Smooth muscle cell (in vitro differentiated cells): ENCODE data around the gene UBE2E2. TPM values are rescaled to one million over a fixed set of nuclear protein-coding genes. Genes with fewer than 3 reads are reported as not detected.

Source experiments
- DNase-seq: peaks from one replicate; lab custom pipeline; 2025; ENCODE audit not compliant: unreplicated experiment; lab: John Stamatoyannopoulos, UW
- H2AFZ ChIP-seq: fragments of 200-600 bp; sonication (generic); 2 replicates; pipeline ENCODE4 v1.6.0; 2016; ENCODE audit warnings: antibody characterized with exemption, low read depth, mild to moderate bottlenecking
- H3F3A ChIP-seq: fragments of 200-600 bp; sonication (generic); 2 replicates; pipeline ENCODE4 v1.6.0; 2017; ENCODE audit warnings: antibody characterized with exemption, low read depth
- H3K27ac ChIP-seq: fragments of 200-600 bp; sonication (generic); 2 replicates; pipeline ENCODE4 v1.5.1; 2016; ENCODE audit warnings: low read depth, mild to moderate bottlenecking
- H3K27me3 ChIP-seq: fragments of 200-600 bp; sonication (generic); 2 replicates; pipeline ENCODE4 v1.6.1; 2016; ENCODE audit warnings: low read depth, mild to moderate bottlenecking
- H3K36me3 ChIP-seq: fragments of 200-600 bp; sonication (generic); 2 replicates; pipeline ENCODE4 v1.5.1; 2016; ENCODE audit warnings: low read depth
- H3K4me1 ChIP-seq: fragments of 200-600 bp; sonication (generic); 2 replicates; pipeline ENCODE4 v1.5.1; 2016; ENCODE audit warnings: low read depth
- H3K4me2 ChIP-seq: fragments of 200-600 bp; sonication (generic); 2 replicates; pipeline ENCODE4 v1.6.0; 2016; ENCODE audit warnings: mild to moderate bottlenecking
- H3K4me3 ChIP-seq: fragments of 200-600 bp; sonication (generic); 2 replicates; pipeline ENCODE4 v1.5.1; 2016; ENCODE audit warnings: mild to moderate bottlenecking
- H3K79me2 ChIP-seq: fragments of 200-600 bp; sonication (generic); 2 replicates; pipeline ENCODE4 v1.6.0; 2016; ENCODE audit warnings: low read depth, mild to moderate bottlenecking
- H3K9ac ChIP-seq: fragments of 200-600 bp; sonication (generic); 2 replicates; pipeline ENCODE4 v1.6.0; 2016; ENCODE audit warnings: low read depth
- H3K9me3 ChIP-seq: fragments of 200-600 bp; sonication (generic); replicated peaks from 2 replicates; pipeline ENCODE4 v1.5.1; 2016; ENCODE audit warnings: low read depth
- H4K20me1 ChIP-seq: fragments of 200-600 bp; sonication (generic); 2 replicates; pipeline ENCODE4 v1.6.0; 2016; ENCODE audit warnings: low read depth
- CTCF ChIP-seq: fragments of 200-600 bp; sonication (generic); IDR thresholded peaks from 2 replicates; pipeline ENCODE4 v1.5.1; 2017; ENCODE audit warnings: borderline replicate concordance, mild to moderate bottlenecking, antibody characterized with exemption; ENCODE audit not compliant: insufficient read depth, poor library complexity, severe bottlenecking
- WGBS: methylation state at CpG from one replicate; pipeline ENCODE4 v1.1.7; 2016; ENCODE audit warnings: low lambda C conversion rate; 5-methylcytosine and 5-hydroxymethylcytosine counted together
- polyA plus RNA-seq: library from polyadenylated mRNA; unstranded; fragments of >200 nt; fragmentation: Nextera tagmentation; extraction: Ambion mirVana; gene quantifications from 2 replicates; pipeline ENCODE4 v1.2.1, GENCODE V29; 2016
- total RNA-seq: library from RNA; depleted of rRNA; stranded (reverse); fragments of >200 nt; gene quantifications from 2 replicates; pipeline ENCODE4 v1.2.3, GENCODE V29; 2014

The UBE2E2 gene
- total and polyA plus RNA-seq, 2 experiments from 2014 or later = 65.9 to 121 TPM

GRCh38 chr3:23198801-23199200 lies 4.3 kb upstream of the UBE2E2 start:
- no peak for DNase-seq
- WGBS = 79% methylated on average over 4 of the region's 4 CpGs
- H3K4me2 ChIP-seq = no peak overlapping the region

GRCh38 chr3:23199649-23200048 lies 3.5 kb upstream of the UBE2E2 start:
- no peak for DNase-seq
- 62% methylated on average over 5 of the region's 5 CpGs for WGBS
- H3K27ac ChIP-seq = no peak overlapping the region
- H3K4me1 ChIP-seq = peaks cover 6% of the 10 kb centered on the region
- H3K36me3 ChIP-seq = no peaks in the 10 kb centered on the region
- peaks cover 7% of the 10 kb centered on the region for H4K20me1 ChIP-seq
- peaks cover 17% of the 10 kb centered on the region for H3K27me3 ChIP-seq
- TF ChIP-seq CTCF = no peak
- H3F3A ChIP-seq = no peaks in the 10 kb centered on the region
- no peaks in the 10 kb centered on the region for H3K9me3 ChIP-seq
- no peak overlapping the region for H2AFZ ChIP-seq
- no peak overlapping the region for H3K4me3 ChIP-seq
- H3K79me2 ChIP-seq = peaks cover 12% of the 10 kb centered on the region
- H3K4me2 ChIP-seq = no peak overlapping the region
- no peak overlapping the region for H3K9ac ChIP-seq

More at GRCh38 chr3:23198801-23199200, 4.3 kb upstream of the UBE2E2 start:
- H2AFZ ChIP-seq = no peak overlapping the region
- no peak overlapping the region for H3K27ac ChIP-seq
- H3K27me3 ChIP-seq = peaks cover 19% of the 10 kb centered on the region
- H3K9me3 ChIP-seq = no peaks in the 10 kb centered on the region
- no peaks in the 10 kb centered on the region for H3K36me3 ChIP-seq
- no peaks in the 10 kb centered on the region for H3K4me1 ChIP-seq
- H3K4me3 ChIP-seq = no peak overlapping the region
- TF ChIP-seq CTCF = no peak
- no peaks in the 10 kb centered on the region for H4K20me1 ChIP-seq
- H3K79me2 ChIP-seq = peaks cover 4% of the 10 kb centered on the region
- no peak overlapping the region for H3K9ac ChIP-seq
- H3F3A ChIP-seq = no peaks in the 10 kb centered on the region

GRCh38 chr3:23201154-23201838 lies 1.8 kb upstream of the UBE2E2 start:
- H3K79me2 ChIP-seq = peaks cover 28% of the 10 kb centered on the region
- H3K4me1 ChIP-seq = peaks cover 17% of the 10 kb centered on the region
- no peak overlapping the region for H2AFZ ChIP-seq
- H3K27ac ChIP-seq = no peak overlapping the region
- no peak for TF ChIP-seq CTCF
- H4K20me1 ChIP-seq = peaks cover 23% of the 10 kb centered on the region
- H3K9ac ChIP-seq = no peak overlapping the region
- DNase-seq = no peak
- no peaks in the 10 kb centered on the region for H3K36me3 ChIP-seq
- no peak overlapping the region for H3K4me3 ChIP-seq
- H3F3A ChIP-seq = no peaks in the 10 kb centered on the region
- H3K27me3 ChIP-seq = peaks cover 1% of the 10 kb centered on the region
- H3K4me2 ChIP-seq = no peak overlapping the region
- H3K9me3 ChIP-seq = no peaks in the 10 kb centered on the region
- 81% methylated on average over 10 of the region's 10 CpGs for WGBS
